K562 (cell line): ENCODE results near the gene APC. TPM values are rescaled to one million over a fixed set of nuclear protein-coding genes. Genes with fewer than 3 reads are reported as not detected.

Experiments
- ADNP ChIP-seq: fragments of 200-800 bp; sonication (Bioruptor generic); IDR thresholded peaks from 2 replicates; pipeline ENCODE4 v1.6.1; 2016; ENCODE audit warnings: missing genetic modification characterization, missing compliant biosample characterization
- BCOR ChIP-seq: fragments of 450-650 bp; IDR thresholded peaks from 2 replicates; pipeline ENCODE4 v1.6.1; 2016
- CBX1 ChIP-seq: sonication (generic); IDR thresholded peaks from 2 replicates; pipeline ENCODE4 v1.6.1; 2016; ENCODE audit warnings: antibody characterized with exemption, low read depth, mild to moderate bottlenecking
- CREB1 ChIP-seq, 2 experiments: sonication (generic) in 1 of 2; formaldehyde crosslinking in 1 of 2; IDR thresholded peaks; 2 replicates each; pipeline versions ENCODE4 v1.6.1 to v1.8.0; 2012 to 2022; ENCODE audit warnings: inconsistent platforms in 1 of 2, mild to moderate bottlenecking in 1 of 2, missing genetic modification reagents in 1 of 2, moderate library complexity in 1 of 2
- LARP7 ChIP-seq: fragments of 450-650 bp; IDR thresholded peaks from 2 replicates; pipeline ENCODE4 v1.6.1; 2016
- MEIS2 ChIP-seq: fragments of 450-650 bp; IDR thresholded peaks from 2 replicates; pipeline ENCODE4 v1.6.1; 2014; ENCODE audit warnings: mild to moderate bottlenecking; ENCODE audit not compliant: partially characterized antibody
- MXI1 ChIP-seq: IDR thresholded peaks from 2 replicates; pipeline ENCODE4 v1.6.1; 2011; ENCODE audit warnings: low read depth, mild to moderate bottlenecking, improper control_type of control experiment, low read length
- NFIC ChIP-seq: fragments of 450-650 bp; IDR thresholded peaks from 2 replicates; pipeline ENCODE4 v1.6.1; 2017; ENCODE audit warnings: mild to moderate bottlenecking, inconsistent platforms
- SMARCA4 ChIP-seq: fragments of 450-650 bp; IDR thresholded peaks from 2 replicates; pipeline ENCODE4 v1.6.1; 2016
- TAF1 ChIP-seq: IDR thresholded peaks from 2 replicates; pipeline ENCODE4 v1.6.1; 2011; ENCODE audit warnings: mild to moderate bottlenecking, low read length, moderate library complexity; ENCODE audit not compliant: insufficient read depth, control insufficient read depth, severe bottlenecking; ENCODE audit errors: extremely low read depth
- WHSC1 ChIP-seq: IDR thresholded peaks from one replicate; pipeline ENCODE4 v1.6.1; 2012; ENCODE audit warnings: low read length, control low read depth, inconsistent platforms
- ZC3H4 ChIP-seq: sonication (generic); formaldehyde crosslinking; IDR thresholded peaks from 2 replicates; pipeline ENCODE4 v1.9.0; 2021; ENCODE audit warnings: missing genetic modification reagents, borderline replicate concordance
- ZNF263 ChIP-seq: sonication (generic); formaldehyde crosslinking; IDR thresholded peaks from 2 replicates; pipeline ENCODE4 v1.8.0; 2022; ENCODE audit warnings: mild to moderate bottlenecking, missing genetic modification reagents, borderline replicate concordance
- ZNF707 ChIP-seq: fragments of 250-450 bp; sonication (Bioruptor Pico); conservative IDR thresholded peaks from 2 replicates; pipeline ENCODE4 v1.8.0; 2022; ENCODE audit warnings: inconsistent platforms, mild to moderate bottlenecking, moderate library complexity
- polyA plus RNA-seq, 8 experiments: library from polyadenylated mRNA; depleted of rRNA in 4 of 8; stranded (reverse) in 5 of 8; unstranded in 3 of 8; fragments of >200 nt; fragmentation: Nextera tagmentation in 2 of 8; fragmentation: Illumina TruSeq in 1 of 8; extraction: Ambion mirVana in 2 of 8; extraction: Trizol in 1 of 8; gene quantifications; 2 replicates each; pipeline versions ENCODE4 v1.2.1 to v1.2.3, GENCODE V29; 2011 to 2014; ENCODE audit warnings: inconsistent platforms in 1 of 8, missing spikeins in 1 of 8
- total RNA-seq, 7 experiments: library from RNA; depleted of rRNA in 6 of 7; stranded (reverse); fragments of >200 nt in 6 of 7; fragmentation: Illumina TruSeq in 2 of 7; extraction: Trizol in 2 of 7; gene quantifications; 2 replicates each; pipeline versions ENCODE4 v1.2.1 to v1.2.3, GENCODE V29; 2011 to 2021; ENCODE audit warnings: low replicate concordance in 1 of 7
- TF ChIP-seq, protein P1 (sequence below): fragments of 450-650 bp; formaldehyde crosslinking; IDR thresholded peaks from 2 replicates; pipeline ENCODE4 v1.4.0; 2020; ENCODE audit warnings: mild to moderate bottlenecking, moderate library complexity
- TF ChIP-seq, protein P2 (sequence below): fragments of 450-650 bp; conservative IDR thresholded peaks from 2 replicates; pipeline ENCODE4 v1.6.1; 2016; ENCODE audit warnings: missing genetic modification characterization, low read depth, mild to moderate bottlenecking, control low read depth, missing compliant biosample characterization
- TF ChIP-seq, protein P3 (sequence below): fragments of 450-650 bp; IDR thresholded peaks from 2 replicates; pipeline ENCODE4 v1.6.1; 2016; ENCODE audit warnings: low read depth

Gene APC
- total and polyA plus RNA-seq, 9 of the 15 experiments (the other 6 are each of a cell fraction or from before 2014, with no cell fraction given), result 5.7 to 29.5 (median 15.4) TPM

DNA sequence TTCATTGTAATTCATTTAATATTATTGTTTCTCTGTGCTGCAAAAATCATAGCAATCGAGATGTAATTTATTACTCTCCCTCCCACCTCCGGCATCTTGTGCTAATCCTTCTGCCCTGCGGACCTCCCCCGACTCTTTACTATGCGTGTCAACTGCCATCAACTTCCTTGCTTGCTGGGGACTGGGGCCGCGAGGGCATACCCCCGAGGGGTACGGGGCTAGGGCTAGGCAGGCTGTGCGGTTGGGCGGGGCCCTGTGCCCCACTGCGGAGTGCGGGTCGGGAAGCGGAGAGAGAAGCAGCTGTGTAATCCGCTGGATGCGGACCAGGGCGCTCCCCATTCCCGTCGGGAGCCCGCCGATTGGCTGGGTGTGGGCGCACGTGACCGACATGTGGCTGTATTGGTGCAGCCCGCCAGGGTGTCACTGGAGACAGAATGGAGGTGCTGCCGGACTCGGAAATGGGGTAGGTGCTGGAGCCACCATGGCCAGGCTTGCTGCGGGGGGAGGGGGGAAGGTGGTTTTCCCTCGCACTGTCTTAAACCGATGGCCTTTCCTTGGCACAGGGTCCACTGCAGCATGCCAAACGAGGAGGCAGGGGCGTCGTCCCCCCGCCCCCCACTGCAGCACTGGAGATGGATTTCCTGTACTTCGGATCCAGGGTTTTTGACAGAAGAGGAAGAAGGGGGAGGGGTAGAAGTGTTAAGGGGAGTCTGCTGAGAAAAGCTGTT is at the start of gene APC (continued):
- TF ChIP-seq ZNF263, result peak; percentile 64
- TF ChIP-seq ADNP (tag), result no peak
- TF ChIP-seq CBX1, result peak; percentile 34; the same call in 1 of the 2 replicates
- peak; percentile 71 for TF ChIP-seq MXI1
- TF ChIP-seq, protein P1, sequence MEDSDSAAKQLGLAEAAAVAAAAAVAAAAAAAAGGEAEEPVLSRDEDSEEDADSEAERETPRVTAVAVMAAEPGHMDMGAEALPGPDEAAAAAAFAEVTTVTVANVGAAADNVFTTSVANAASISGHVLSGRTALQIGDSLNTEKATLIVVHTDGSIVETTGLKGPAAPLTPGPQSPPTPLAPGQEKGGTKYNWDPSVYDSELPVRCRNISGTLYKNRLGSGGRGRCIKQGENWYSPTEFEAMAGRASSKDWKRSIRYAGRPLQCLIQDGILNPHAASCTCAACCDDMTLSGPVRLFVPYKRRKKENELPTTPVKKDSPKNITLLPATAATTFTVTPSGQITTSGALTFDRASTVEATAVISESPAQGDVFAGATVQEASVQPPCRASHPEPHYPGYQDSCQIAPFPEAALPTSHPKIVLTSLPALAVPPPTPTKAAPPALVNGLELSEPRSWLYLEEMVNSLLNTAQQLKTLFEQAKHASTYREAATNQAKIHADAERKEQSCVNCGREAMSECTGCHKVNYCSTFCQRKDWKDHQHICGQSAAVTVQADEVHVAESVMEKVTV (CRISPR knock-in tag), result no peak
- TF ChIP-seq LARP7, result no peak
- no peak for TF ChIP-seq ZC3H4
- 0 out of 2 replicates have a peak, but pooled peaks have one; percentile 17 for TF ChIP-seq SMARCA4
- no peak for TF ChIP-seq WHSC1
- TF ChIP-seq MEIS2, result peak; percentile 90
- peak; percentile 78 for TF ChIP-seq NFIC
- TF ChIP-seq, protein P2, sequence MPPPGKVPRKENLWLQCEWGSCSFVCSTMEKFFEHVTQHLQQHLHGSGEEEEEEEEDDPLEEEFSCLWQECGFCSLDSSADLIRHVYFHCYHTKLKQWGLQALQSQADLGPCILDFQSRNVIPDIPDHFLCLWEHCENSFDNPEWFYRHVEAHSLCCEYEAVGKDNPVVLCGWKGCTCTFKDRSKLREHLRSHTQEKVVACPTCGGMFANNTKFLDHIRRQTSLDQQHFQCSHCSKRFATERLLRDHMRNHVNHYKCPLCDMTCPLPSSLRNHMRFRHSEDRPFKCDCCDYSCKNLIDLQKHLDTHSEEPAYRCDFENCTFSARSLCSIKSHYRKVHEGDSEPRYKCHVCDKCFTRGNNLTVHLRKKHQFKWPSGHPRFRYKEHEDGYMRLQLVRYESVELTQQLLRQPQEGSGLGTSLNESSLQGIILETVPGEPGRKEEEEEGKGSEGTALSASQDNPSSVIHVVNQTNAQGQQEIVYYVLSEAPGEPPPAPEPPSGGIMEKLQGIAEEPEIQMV (tag), result no peak
- TF ChIP-seq BCOR, result 0 out of 2 replicates have a peak, but pooled peaks have one; percentile 33
- peak; percentile 73 for TF ChIP-seq CREB1 (IDR thresholded peaks at IDR 0.05)
- peak; percentile 67; the same call in 1 of the 2 replicates for TF ChIP-seq CREB1 (CRISPR knock-in tag; IDR thresholded peaks at IDR 0.05)
- TF ChIP-seq, protein P3, sequence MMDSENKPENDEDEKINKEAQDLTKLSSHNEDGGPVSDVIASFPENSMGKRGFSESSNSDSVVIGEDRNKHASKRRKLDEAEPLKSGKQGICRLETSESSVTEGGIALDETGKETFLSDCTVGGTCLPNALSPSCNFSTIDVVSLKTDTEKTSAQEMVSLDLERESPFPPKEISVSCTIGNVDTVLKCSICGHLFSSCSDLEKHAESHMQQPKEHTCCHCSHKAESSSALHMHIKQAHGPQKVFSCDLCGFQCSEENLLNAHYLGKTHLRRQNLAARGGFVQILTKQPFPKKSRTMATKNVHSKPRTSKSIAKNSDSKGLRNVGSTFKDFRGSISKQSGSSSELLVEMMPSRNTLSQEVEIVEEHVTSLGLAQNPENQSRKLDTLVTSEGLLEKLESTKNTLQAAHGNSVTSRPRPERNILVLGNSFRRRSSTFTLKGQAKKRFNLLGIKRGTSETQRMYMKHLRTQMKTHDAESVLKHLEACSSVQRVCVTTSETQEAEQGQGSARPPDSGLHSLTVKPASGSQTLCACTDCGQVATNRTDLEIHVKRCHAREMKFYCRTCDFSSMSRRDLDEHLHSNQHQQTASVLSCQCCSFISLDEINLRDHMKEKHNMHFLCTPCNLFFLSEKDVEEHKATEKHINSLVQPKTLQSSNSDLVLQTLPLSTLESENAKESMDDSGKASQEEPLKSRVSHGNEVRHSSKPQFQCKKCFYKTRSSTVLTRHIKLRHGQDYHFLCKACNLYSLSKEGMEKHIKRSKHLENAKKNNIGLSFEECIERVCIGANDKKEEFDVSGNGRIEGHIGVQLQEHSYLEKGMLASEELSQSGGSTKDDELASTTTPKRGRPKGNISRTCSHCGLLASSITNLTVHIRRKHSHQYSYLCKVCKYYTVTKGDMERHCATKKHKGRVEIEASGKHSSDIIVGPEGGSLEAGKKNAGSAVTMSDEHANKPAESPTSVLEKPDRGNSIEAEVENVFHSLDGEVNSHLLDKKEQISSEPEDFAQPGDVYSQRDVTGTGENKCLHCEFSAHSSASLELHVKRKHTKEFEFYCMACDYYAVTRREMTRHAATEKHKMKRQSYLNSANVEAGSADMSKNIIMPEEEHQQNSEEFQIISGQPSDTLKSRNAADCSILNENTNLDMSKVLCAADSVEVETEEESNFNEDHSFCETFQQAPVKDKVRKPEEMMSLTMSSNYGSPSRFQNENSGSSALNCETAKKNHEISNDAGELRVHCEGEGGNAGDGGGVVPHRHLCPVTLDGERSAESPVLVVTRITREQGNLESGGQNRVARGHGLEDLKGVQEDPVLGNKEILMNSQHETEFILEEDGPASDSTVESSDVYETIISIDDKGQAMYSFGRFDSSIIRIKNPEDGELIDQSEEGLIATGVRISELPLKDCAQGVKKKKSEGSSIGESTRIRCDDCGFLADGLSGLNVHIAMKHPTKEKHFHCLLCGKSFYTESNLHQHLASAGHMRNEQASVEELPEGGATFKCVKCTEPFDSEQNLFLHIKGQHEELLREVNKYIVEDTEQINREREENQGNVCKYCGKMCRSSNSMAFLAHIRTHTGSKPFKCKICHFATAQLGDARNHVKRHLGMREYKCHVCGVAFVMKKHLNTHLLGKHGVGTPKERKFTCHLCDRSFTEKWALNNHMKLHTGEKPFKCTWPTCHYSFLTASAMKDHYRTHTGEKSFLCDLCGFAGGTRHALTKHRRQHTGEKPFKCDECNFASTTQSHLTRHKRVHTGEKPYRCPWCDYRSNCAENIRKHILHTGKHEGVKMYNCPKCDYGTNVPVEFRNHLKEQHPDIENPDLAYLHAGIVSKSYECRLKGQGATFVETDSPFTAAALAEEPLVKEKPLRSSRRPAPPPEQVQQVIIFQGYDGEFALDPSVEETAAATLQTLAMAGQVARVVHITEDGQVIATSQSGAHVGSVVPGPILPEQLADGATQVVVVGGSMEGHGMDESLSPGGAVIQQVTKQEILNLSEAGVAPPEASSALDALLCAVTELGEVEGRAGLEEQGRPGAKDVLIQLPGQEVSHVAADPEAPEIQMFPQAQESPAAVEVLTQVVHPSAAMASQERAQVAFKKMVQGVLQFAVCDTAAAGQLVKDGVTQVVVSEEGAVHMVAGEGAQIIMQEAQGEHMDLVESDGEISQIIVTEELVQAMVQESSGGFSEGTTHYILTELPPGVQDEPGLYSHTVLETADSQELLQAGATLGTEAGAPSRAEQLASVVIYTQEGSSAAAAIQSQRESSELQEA, result no peak
- no peak for TF ChIP-seq ZNF707
- peak; percentile 68 for TF ChIP-seq TAF1
